Activated CD4-positive, alpha-beta T cell treated with anti-CD3 and anti-CD28 coated beads, Interleukin-2, amount 10 ng/mL, durations not matched to agents 24 days and 14 days (primary cell): ENCODE results near the gene ZNF385D. TPM values are rescaled to one million over a fixed set of nuclear protein-coding genes. Genes with fewer than 3 reads are reported as not detected.

Experiments
- DNase-seq: peaks from one replicate; pipeline ENCODE4 v3.0.0; 2022
- H3K27ac Mint-ChIP-seq: one replicate; pipeline ENCODE4 v1.8.0; 2022; ENCODE audit warnings: mild to moderate bottlenecking, mixed read lengths
- H3K27me3 Mint-ChIP-seq: one replicate; pipeline ENCODE4 v1.8.0; 2022; ENCODE audit warnings: mixed read lengths
- H3K36me3 Mint-ChIP-seq: one replicate; pipeline ENCODE4 v1.8.0; 2022; ENCODE audit warnings: low read depth, mild to moderate bottlenecking, mixed read lengths
- H3K4me1 Mint-ChIP-seq: one replicate; pipeline ENCODE4 v1.8.0; 2021; ENCODE audit warnings: mixed read lengths
- H3K4me3 Mint-ChIP-seq: one replicate; pipeline ENCODE4 v1.8.0; 2022; ENCODE audit warnings: mild to moderate bottlenecking, moderate library complexity, mixed read lengths
- H3K9me3 Mint-ChIP-seq: one replicate; pipeline ENCODE4 v1.8.0; 2021; ENCODE audit warnings: mixed read lengths
- intact Hi-C: fragments of 100-400 bp; cut with micrococcal nuclease; formaldehyde crosslinking; loops from one replicate; pipeline ENCODE4 v1.15.1; 2023
- total RNA-seq: library from RNA; stranded (reverse); gene quantifications from 2 replicates; pipeline ENCODE4 v1.2.3, GENCODE V29; 2022

Gene ZNF385D
- total RNA-seq, 1 donor from 2014 or later: not detected

DNA sequence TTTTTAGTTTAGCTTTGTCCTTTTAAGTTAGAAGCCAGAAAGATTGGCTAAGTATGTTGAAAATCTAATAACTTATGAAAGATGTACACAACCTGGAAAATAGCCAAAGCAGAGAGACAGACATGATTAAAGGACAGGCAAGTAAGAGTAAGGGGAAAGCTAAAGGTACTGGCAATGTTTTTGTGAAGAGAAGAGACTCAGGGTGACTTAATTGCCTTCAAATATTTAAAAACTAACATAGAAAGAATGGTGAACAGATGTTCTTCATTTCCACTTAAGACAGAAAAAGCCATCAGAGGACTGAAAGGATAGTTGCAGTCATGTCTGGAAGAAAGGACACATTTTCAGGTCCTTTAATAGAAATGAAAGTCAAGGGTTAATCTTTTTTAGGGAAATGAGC is 68.8 kb downstream of the ZNF385D start:
- H3K36me3 Mint-ChIP-seq: no peaks in the 10 kb centered on the region
- H3K27ac Mint-ChIP-seq: no peak overlapping the region
- intact Hi-C loops: no loop called here
- no peak for DNase-seq
- H3K4me3 Mint-ChIP-seq: no peak overlapping the region
- no peaks in the 10 kb centered on the region for H3K27me3 Mint-ChIP-seq
- no peaks in the 10 kb centered on the region for H3K9me3 Mint-ChIP-seq
- H3K4me1 Mint-ChIP-seq: no peaks in the 10 kb centered on the region

DNA sequence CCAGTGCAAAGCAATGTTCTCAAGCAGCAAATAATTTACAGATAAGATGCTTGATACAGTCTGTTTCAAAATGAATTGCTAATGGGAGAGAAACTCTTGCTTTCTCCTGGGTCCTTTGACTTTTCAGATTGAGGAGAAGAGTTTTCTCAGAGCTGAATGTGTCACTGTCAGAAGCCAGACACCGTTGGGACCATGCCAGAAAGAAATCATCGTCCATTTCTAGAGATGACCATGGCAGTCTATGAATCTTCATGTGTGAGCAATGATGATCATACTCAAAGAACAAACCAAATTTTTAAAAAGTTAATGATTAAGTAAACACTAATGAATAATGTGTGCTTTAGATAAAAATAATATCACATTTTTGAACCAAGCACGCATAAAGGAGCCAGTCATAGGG is 77.6 kb downstream of the ZNF385D start:
- no peaks in the 10 kb centered on the region for H3K36me3 Mint-ChIP-seq
- DNase-seq: no peak
- H3K4me3 Mint-ChIP-seq: no peak overlapping the region
- no peaks in the 10 kb centered on the region for H3K9me3 Mint-ChIP-seq
- intact Hi-C loops: no loop called here
- H3K4me1 Mint-ChIP-seq: no peaks in the 10 kb centered on the region
- no peaks in the 10 kb centered on the region for H3K27me3 Mint-ChIP-seq
- no peak overlapping the region for H3K27ac Mint-ChIP-seq

DNA sequence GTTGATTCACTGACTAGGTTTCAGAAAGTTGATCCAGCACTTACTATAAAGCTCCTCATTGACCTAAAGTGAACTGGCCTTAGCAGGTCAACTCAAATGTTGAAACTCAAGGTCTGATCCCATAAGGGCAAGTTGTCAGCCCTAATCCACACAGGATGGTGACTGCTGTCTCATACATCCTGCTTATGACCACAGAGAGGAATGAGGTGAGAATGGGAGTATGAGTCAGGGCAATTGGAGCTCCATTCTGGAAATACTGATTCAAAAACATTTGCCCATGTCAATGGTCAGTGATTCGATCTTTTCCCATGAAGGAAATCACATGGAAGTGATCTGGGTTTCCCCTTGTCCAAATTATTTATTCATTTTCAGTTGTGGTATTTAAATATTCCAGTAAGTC is 78.7 kb downstream of the ZNF385D start:
- no peaks in the 10 kb centered on the region for H3K36me3 Mint-ChIP-seq
- H3K4me3 Mint-ChIP-seq: no peak overlapping the region
- no peaks in the 10 kb centered on the region for H3K27me3 Mint-ChIP-seq
- DNase-seq: no peak
- intact Hi-C loops: no loop called here
- H3K9me3 Mint-ChIP-seq: no peaks in the 10 kb centered on the region
- no peak overlapping the region for H3K27ac Mint-ChIP-seq
- no peaks in the 10 kb centered on the region for H3K4me1 Mint-ChIP-seq

DNA sequence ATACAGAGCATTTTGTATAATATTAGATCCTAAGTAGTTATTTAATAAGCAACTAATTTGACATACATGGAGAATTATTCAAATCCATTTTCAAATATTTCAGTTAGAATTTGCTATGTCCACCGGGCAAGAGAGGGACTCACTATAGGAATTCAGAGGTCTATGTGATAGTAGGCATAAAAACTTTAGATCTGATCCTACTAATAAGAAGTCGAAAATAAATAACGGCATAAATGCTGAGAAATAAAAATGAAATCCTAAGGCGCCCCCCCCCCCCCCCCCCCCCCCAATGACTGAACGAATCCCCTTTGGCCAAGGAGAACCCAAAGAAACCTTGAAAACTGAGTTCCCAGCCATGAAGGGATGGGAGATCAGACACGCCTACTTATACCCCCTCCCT is 80.6 kb downstream of the ZNF385D start:
- DNase-seq: no peak
- no peaks in the 10 kb centered on the region for H3K4me1 Mint-ChIP-seq
- intact Hi-C loops: no loop called here
- no peaks in the 10 kb centered on the region for H3K36me3 Mint-ChIP-seq
- no peaks in the 10 kb centered on the region for H3K9me3 Mint-ChIP-seq
- H3K27ac Mint-ChIP-seq: no peak overlapping the region
- no peaks in the 10 kb centered on the region for H3K27me3 Mint-ChIP-seq
- no peak overlapping the region for H3K4me3 Mint-ChIP-seq

DNA sequence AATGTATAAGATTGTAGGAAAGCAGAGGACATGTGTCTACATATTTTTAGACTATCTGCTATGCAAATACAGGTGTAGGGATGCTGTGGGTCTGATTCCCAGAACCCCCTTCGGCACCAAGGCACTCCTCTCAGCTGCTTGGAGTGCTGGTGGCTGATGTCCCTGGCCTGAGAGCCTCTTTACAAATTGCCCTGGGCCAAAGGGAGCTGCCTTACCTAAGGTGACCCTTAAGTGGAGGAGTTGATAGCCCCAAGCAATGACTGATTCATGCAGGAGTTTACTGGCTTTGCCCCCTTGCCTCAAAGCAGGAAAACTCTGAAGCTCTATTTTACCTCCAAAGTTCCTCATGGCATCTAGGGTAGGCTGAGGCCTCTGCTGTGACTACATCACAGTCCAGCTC is 83.0 kb downstream of the ZNF385D start:
- no peaks in the 10 kb centered on the region for H3K4me1 Mint-ChIP-seq
- no peak overlapping the region for H3K4me3 Mint-ChIP-seq
- no peaks in the 10 kb centered on the region for H3K36me3 Mint-ChIP-seq
- intact Hi-C loops: no loop called here
- H3K27ac Mint-ChIP-seq: no peak overlapping the region
- no peaks in the 10 kb centered on the region for H3K27me3 Mint-ChIP-seq
- DNase-seq: no peak
- no peaks in the 10 kb centered on the region for H3K9me3 Mint-ChIP-seq

DNA sequence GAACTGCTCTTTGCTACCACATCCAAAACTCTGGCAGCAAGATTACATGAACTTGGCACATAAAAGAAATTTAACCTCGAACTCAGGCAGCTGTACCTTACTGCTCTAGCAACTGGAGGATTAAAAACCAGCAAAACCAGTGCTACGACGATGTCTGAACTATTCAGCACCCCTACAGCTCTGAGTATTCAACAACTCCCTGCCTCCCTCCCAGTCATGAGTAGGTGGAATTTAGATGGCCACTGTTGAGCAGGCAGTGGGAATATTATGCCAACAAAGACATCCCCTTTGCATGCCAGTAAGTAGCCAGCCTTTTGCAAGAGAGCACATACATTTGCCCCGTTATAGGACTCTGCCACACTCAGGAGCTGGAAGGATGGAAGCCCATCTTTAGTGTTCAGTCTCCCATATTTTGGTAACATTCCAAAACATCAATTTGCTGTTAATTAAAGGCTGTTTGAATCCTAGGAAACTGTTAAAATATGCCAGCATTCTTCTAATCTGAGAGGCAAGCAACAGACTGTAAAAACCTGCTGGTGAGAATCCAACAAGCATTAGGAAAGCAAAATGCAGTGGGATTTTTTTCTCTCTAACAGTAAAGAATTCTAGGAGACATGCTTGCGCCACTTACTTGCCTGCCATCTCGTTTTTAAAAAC is 85.4 kb downstream of the ZNF385D start:
- Mint-ChIP-seq H3K4me1 (no peaks in the 10 kb centered on the region), H3K36me3 (no peaks in the 10 kb centered on the region), H3K27me3 (no peaks in the 10 kb centered on the region), H3K27ac (no peak overlapping the region), H3K9me3 (no peaks in the 10 kb centered on the region), H3K4me3 (no peak overlapping the region)
- intact Hi-C loops: no loop called here
- DNase-seq: no peak

DNA sequence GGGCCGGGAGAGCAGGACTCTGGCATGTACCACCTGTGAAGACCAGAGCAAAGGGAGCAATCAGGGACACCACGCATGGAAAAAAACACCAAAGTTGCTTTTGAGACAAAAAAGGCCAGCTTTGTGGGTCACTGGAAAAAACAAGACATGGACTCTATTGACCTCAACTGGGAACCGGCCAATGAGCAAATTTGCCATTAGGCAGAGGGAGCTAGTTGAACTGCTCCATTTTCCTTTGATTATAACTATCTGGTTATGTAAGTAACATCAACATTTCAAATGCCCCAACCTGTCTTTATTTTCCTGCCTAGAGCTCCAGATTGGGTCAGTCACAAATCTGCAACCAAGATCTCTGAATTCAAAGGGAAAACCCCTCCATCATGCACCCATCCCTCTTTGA is 86.0 kb downstream of the ZNF385D start:
- no peaks in the 10 kb centered on the region for H3K4me1 Mint-ChIP-seq
- DNase-seq: no peak
- H3K36me3 Mint-ChIP-seq: no peaks in the 10 kb centered on the region
- no peaks in the 10 kb centered on the region for H3K27me3 Mint-ChIP-seq
- no peak overlapping the region for H3K27ac Mint-ChIP-seq
- no peak overlapping the region for H3K4me3 Mint-ChIP-seq
- H3K9me3 Mint-ChIP-seq: no peaks in the 10 kb centered on the region
- intact Hi-C loops: no loop called here

DNA sequence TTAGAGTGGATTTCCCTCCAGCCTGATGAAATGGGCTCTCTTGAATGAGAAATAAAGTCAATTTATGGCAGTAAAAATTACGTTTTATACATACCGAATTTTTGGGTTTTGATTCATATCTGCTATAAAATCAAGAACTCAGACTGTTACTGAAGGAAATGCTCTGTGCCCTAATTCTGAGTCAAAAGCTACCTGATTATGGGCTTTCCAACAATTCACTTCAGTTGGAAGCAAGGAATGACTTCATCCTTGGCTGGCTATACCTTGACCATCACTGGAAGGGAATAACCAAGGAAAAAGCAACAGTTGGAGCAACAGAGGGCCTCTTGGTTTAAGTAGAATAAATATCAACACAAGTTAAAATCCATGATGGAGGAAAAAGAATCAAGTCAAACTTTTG is 88.6 kb downstream of the ZNF385D start:
- H3K27ac Mint-ChIP-seq: no peak overlapping the region
- intact Hi-C loops: no loop called here
- H3K36me3 Mint-ChIP-seq: no peaks in the 10 kb centered on the region
- H3K9me3 Mint-ChIP-seq: no peaks in the 10 kb centered on the region
- no peaks in the 10 kb centered on the region for H3K27me3 Mint-ChIP-seq
- H3K4me1 Mint-ChIP-seq: no peaks in the 10 kb centered on the region
- DNase-seq: no peak
- H3K4me3 Mint-ChIP-seq: no peak overlapping the region

DNA sequence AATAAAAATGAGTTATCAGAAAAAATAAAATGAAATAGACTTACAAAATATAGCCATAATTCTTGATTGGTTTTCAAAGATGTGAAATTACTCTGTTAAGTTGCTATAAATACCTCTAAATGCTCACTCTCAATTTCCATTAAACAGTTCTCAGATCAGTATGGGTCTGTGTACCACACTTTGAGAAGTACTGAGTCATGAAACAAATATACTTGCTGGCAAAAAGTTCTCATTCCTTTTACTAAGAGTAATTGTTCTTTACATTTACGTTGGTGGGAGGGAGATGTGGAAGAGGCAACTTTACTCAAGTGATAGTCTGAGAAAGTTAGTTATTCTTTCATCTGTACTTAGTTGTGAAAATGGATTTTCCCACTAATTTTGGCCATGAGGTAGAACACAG is 96.3 kb downstream of the ZNF385D start:
- H3K9me3 Mint-ChIP-seq: no peaks in the 10 kb centered on the region

DNA sequence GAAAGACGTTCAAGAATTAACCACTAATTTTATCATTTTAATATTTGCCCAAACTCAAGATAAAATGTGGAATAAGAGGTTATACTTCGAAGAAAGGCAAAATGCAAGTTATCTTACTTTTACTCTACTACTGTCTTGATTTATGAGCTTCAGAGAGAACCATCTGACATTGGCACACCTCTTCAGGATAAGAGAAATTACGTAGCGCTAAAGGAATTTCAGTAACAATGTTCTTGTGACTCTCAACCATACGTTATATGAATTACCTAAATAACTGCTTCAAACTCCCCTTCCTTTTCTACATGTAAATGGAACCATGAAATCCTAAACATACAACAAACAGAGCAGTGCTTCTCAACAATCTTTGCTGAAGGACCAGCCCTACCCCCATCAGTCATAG is 96.8 kb downstream of the ZNF385D start:
- Mint-ChIP-seq H3K27ac (no peak overlapping the region), H3K9me3 (no peaks in the 10 kb centered on the region), H3K4me3 (no peak overlapping the region), H3K27me3 (no peaks in the 10 kb centered on the region), H3K36me3 (no peaks in the 10 kb centered on the region), H3K4me1 (no peaks in the 10 kb centered on the region)
- DNase-seq: no peak
- intact Hi-C loops: no loop called here

More for the DNA sequence above, 96.3 kb downstream of the ZNF385D start:
- Mint-ChIP-seq H3K27me3 (no peaks in the 10 kb centered on the region), H3K36me3 (no peaks in the 10 kb centered on the region), H3K4me3 (no peak overlapping the region), H3K27ac (no peak overlapping the region), H3K4me1 (no peaks in the 10 kb centered on the region)
- DNase-seq: no peak
- intact Hi-C loops: no loop called here

DNA sequence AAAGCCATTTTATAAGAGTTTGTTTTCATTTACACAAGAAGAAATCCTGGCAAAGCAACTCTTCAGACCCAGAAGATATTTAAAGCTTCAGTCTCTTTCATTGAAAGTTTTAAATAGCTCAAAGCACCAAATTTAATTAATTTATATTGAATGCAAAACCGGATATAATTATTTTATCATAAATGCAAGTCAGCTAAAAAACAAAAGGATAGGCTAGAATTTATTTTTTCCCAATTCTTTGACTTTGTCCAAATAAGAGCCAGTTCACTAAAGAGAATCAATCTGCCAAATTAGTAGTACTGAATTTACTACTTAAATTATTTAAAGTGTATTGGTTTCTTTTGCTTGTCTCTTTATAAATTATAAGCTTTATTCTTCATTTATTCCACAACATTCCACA is 101.5 kb downstream of the ZNF385D start:
- Mint-ChIP-seq H3K27ac (no peak overlapping the region), H3K4me3 (no peak overlapping the region), H3K27me3 (no peaks in the 10 kb centered on the region), H3K9me3 (no peaks in the 10 kb centered on the region), H3K4me1 (no peaks in the 10 kb centered on the region), H3K36me3 (no peaks in the 10 kb centered on the region)
- no peak for DNase-seq
- intact Hi-C loops: no loop called here

DNA sequence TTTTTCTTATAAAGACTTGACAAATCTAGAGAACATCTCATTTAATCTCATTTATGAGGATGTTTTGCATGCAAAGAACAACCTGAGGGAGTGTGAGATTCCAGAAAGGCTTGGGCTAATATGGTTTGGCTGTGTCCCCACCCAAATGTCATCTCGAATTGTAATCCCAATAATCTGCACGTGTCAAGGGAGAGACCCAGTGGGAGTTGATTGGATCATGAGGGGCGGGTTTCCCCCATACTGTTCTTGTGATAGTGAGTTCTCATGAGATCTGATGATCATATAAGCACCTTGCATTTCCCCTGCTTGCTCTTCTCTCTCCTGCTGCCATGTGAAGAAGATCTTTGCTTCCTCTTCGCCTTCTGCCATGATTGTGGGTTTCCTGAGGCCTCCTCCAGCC is 103.0 kb downstream of the ZNF385D start:
- Mint-ChIP-seq H3K36me3 (no peaks in the 10 kb centered on the region), H3K4me1 (no peaks in the 10 kb centered on the region), H3K27me3 (no peaks in the 10 kb centered on the region), H3K9me3 (no peaks in the 10 kb centered on the region), H3K27ac (no peak overlapping the region), H3K4me3 (no peak overlapping the region)
- intact Hi-C loops: no loop called here
- DNase-seq: no peak

DNA sequence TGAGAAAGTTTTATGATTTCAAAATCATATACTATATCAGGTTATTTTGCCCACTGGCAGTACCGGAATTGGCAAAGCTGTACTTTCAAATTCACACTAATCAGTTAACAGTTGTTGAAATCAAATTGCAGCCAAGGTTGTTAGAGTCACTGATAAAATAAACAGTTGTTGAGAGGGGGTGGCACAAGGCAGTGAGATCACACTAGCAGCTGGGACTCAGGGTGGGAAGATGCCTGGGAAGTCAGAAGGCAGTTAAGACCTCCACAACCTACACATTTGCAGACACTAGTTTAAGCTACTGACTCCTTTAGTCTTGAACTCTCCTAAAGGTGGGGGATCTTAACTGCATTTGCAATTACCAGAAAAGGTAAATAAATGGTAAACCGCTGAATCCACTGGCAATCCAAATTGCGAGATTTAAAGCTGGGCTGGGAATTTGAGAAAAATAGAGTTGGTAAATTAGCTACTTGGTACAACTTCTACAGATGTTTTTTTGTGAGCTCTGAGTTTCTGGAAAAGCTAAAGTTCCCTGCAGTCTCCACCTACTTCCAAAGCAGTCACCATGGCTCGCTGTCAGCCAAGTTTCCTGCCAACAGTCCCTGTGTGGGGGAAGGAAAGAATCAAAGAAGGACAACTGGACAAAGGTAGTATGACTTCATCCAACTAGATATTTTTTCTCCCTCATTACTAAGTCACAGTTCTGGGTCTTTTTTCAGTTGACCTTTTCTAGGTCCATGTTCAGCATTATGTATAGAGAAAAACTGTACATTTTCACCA is 105.7 kb downstream of the ZNF385D start:
- intact Hi-C loops: no loop called here
- Mint-ChIP-seq H3K36me3 (no peaks in the 10 kb centered on the region), H3K4me3 (no peak overlapping the region)

DNA sequence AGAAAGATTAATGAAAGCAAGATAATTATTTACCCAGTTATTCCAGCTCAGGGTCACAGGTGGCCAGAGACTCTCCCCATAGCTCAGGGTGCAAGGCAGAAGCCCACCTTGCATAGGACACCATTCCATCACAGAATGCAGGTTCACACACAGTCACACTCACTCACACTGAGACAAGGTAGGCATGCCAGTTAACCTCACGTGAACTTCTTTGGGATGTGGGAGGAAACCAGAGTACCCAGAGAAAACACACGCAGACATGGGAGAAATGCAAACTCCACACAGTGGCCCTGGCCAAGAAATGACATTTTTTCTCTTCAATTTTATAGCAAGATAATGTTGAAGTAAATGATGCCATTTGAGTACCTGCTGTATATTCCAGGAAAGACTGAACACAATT is 106.7 kb downstream of the ZNF385D start:
- H3K27ac Mint-ChIP-seq: no peak overlapping the region
- no peak overlapping the region for H3K4me3 Mint-ChIP-seq
- no peak for DNase-seq
- no peaks in the 10 kb centered on the region for H3K4me1 Mint-ChIP-seq
- no peaks in the 10 kb centered on the region for H3K36me3 Mint-ChIP-seq
- H3K9me3 Mint-ChIP-seq: no peaks in the 10 kb centered on the region
- intact Hi-C loops: no loop called here
- no peaks in the 10 kb centered on the region for H3K27me3 Mint-ChIP-seq

More for the DNA sequence above, 105.7 kb downstream of the ZNF385D start:
- no peaks in the 10 kb centered on the region for H3K27me3 Mint-ChIP-seq
- no peaks in the 10 kb centered on the region for H3K9me3 Mint-ChIP-seq
- H3K27ac Mint-ChIP-seq: no peak overlapping the region
- no peaks in the 10 kb centered on the region for H3K4me1 Mint-ChIP-seq
- no peak for DNase-seq

DNA sequence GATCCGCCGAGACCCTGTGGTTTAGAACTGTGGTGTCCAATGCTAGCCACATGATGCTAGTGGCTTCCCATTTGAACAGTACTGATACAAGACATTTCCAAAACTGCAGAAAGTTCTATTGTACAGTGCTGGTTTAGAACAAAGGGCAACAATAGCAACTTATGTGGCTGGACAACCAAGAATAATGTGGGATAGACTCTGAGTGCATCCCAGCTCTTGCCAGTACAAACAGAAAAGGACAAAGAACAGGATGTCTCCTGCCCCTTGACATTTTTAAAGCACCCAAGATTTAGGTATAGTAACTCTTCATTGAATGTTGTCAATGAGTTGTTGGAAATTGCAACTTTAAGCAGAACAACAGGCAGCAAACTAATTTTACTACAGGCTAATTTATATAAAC is 107.3 kb downstream of the ZNF385D start:
- no peak overlapping the region for H3K27ac Mint-ChIP-seq
- no peak for DNase-seq
- no peak overlapping the region for H3K4me3 Mint-ChIP-seq
- no peaks in the 10 kb centered on the region for H3K4me1 Mint-ChIP-seq
- no peaks in the 10 kb centered on the region for H3K36me3 Mint-ChIP-seq
- H3K9me3 Mint-ChIP-seq: no peaks in the 10 kb centered on the region
- no peaks in the 10 kb centered on the region for H3K27me3 Mint-ChIP-seq
- intact Hi-C loops: no loop called here
